Measurements from ENCODE around the gene GCDH. TPM values are rescaled to one million over a fixed set of nuclear protein-coding genes. Genes with fewer than 3 reads are reported as not detected.

The GCDH gene
- total and polyA plus RNA-seq, 2 of the 8 experiments (the other 6 are each of a cell fraction or from before 2014, with no cell fraction given), result 67.3 to 89.4 TPM

- H4K91ac ChIP-seq (replicated peaks; ENCODE audit: insufficient read length, low read length), result peak overlapping the region; percentile 57
- H3K4me1 ChIP-seq (replicated peaks in 1 of 4; ENCODE audit: control insufficient read depth in 3 of 4, insufficient read depth in 4 of 4, low read length in 3 of 4), result peaks cover 8 to 20% (median 14%) of the 10 kb centered on the region in 4 experiments
- no peaks in the 10 kb centered on the region for H3K23me2 ChIP-seq (ENCODE audit: low read depth, low read length)
- H2BK5ac ChIP-seq (ENCODE audit: low read depth, low read length), result peak overlapping the region; percentile 66; the same call in 1 of the 2 replicates
- 32% methylated on average over 20 of the region's 22 CpGs; no CpG with 5 or more reads in 1 of the 2 experiments for WGBS, 2 experiments (ENCODE audit: extremely low coverage in 1 of 2, insufficient coverage in 1 of 2, insufficient read length in 1 of 2, insufficient replicate concordance in 2 of 2, low coverage in 1 of 2, low lambda C conversion rate in 2 of 2, missing lambda C conversion rate in 1 of 2)
- H4K8ac ChIP-seq (ENCODE audit: extremely low read depth, insufficient read depth, low read length), result peak overlapping the region; percentile 95
- DNase-seq (ENCODE audit: low read depth in 1 of 2, low spot score in 2 of 2) (peak in 1 of 2 experiments; percentile 70), FAIRE-seq (no peak)
- POLR2A ChIA-PET (ENCODE audit: partially characterized antibody), result interaction anchor here (0.6 to 13.9 kb wide), 18 partner anchors 8 to 176 kb away, joined by 3 to 180 read pairs (median 6); partner anchors contain the start of genes CALR, DNASE2, FARSA and GCDH
- H3K23ac ChIP-seq (ENCODE audit: insufficient read length), result no peak overlapping the region
- no peak overlapping the region for H4K5ac ChIP-seq (ENCODE audit: insufficient read length, low read depth, low read length)
- H3K4me2 ChIP-seq (ENCODE audit: insufficient read depth in 1 of 2, low read depth in 2 of 2, low read length in 2 of 2), result peak overlapping the region; percentile 25 to 58
- H3K9me3 ChIP-seq (ENCODE audit: insufficient read depth in 2 of 2, low read depth in 1 of 2, low read length in 1 of 2), result peaks cover 0 to under 1% of the 10 kb centered on the region in 2 experiments; a peak in 1 of 4 replicates
- no peak overlapping the region for H2BK120ac ChIP-seq (replicated peaks; ENCODE audit: low read depth, low read length)
- H2BK20ac ChIP-seq (ENCODE audit: low read length), result 0 out of 2 replicates have a peak overlapping the region, but pooled peaks have one; percentile 32
- peaks cover 1 to 3% (median 2%) of the 10 kb centered on the region in 4 experiments for H3K27me3 ChIP-seq (replicated peaks in 1 of 4; ENCODE audit: control insufficient read depth in 3 of 4, extremely low read depth in 1 of 4, insufficient read depth in 3 of 4, low read length in 3 of 4)
- H4K20me1 ChIP-seq (replicated peaks in 1 of 2; ENCODE audit: control insufficient read depth in 1 of 2, insufficient read depth in 2 of 2, low read length in 2 of 2), result no peaks in the 10 kb centered on the region
- H3K4me3 ChIP-seq (ENCODE audit: extremely low read depth in 1 of 4, insufficient read depth in 2 of 4, low read depth in 3 of 4, low read length in 4 of 4), result peak overlapping the region in 2 of 4 experiments; percentile 32 to 33; a peak in 3 of 8 replicates
- peak overlapping the region; percentile 65; the same call in 1 of the 2 replicates for H3K18ac ChIP-seq (ENCODE audit: extremely low read depth, low read length)
- no peak overlapping the region for H2AK5ac ChIP-seq (ENCODE audit: low read depth, low read length)
- no peak overlapping the region for H2AFZ ChIP-seq (ENCODE audit: low read length)
- H3K14ac ChIP-seq (ENCODE audit: insufficient read length), result no peak overlapping the region
- CTCF ChIA-PET (ENCODE audit: partially characterized antibody), result interaction anchor here (0.6 to 1.7 kb wide), 9 partner anchors 8 to 692 kb away, joined by 3 to 8 read pairs (median 4); partner anchors contain the start of gene KLF1
- no peaks in the 10 kb centered on the region for H3K79me2 ChIP-seq (ENCODE audit: control insufficient read depth in 1 of 2, insufficient read depth in 2 of 2, low read length in 2 of 2)
- no peak overlapping the region for H2BK15ac ChIP-seq (ENCODE audit: low read length)
- H3K56ac ChIP-seq (replicated peaks; ENCODE audit: insufficient read length, low read depth, low read length), result peak overlapping the region; percentile 8
- H3K27ac ChIP-seq (ENCODE audit: low read depth, low read length), result peak overlapping the region; percentile 42; the same call in 1 of the 2 replicates
- no peak overlapping the region for H3K4ac ChIP-seq (replicated peaks; ENCODE audit: insufficient read length, low read depth, low read length)
- no peaks in the 10 kb centered on the region for H3K79me1 ChIP-seq (ENCODE audit: low read depth, low read length)
- no peaks in the 10 kb centered on the region for H3K36me3 ChIP-seq (ENCODE audit: control insufficient read depth in 2 of 4, insufficient read depth in 4 of 4, low read length in 3 of 4)
- H3K9ac ChIP-seq (replicated peaks in 1 of 4; ENCODE audit: extremely low read depth in 1 of 4, low read depth in 3 of 4, low read length in 3 of 4), result peak overlapping the region in 2 of 4 experiments; percentile 14 to 45; a peak in 4 of 7 replicates
- peak overlapping the region; percentile 72; the same call in 1 of the 2 replicates for H2BK12ac ChIP-seq (ENCODE audit: low read depth, low read length)
- peak; percentile 23 for TF ChIP-seq ASH2L (IDR thresholded peaks at IDR 0.05; ENCODE audit: low read length)
- no peak; a peak in 1 of 3 replicates for TF ChIP-seq POLR2A (IDR thresholded peaks at IDR 0.05; ENCODE audit: control extremely low read depth in 1 of 2, low read depth in 2 of 2, low read length in 2 of 2)
- TF ChIP-seq CBX5 (IDR thresholded peaks at IDR 0.05; ENCODE audit: low read depth, low read length), result no peak
- no peak for TF ChIP-seq SUZ12 (IDR thresholded peaks at IDR 0.05; ENCODE audit: low read length)
- no peak for TF ChIP-seq USF2 (IDR thresholded peaks at IDR 0.05; ENCODE audit: low read length)
- TF ChIP-seq NANOG (IDR thresholded peaks at IDR 0.05; ENCODE audit: insufficient read depth, low read depth, low read length, poor library complexity, severe bottlenecking), result peak; percentile 5
- TF ChIP-seq CBX8 (IDR thresholded peaks at IDR 0.05; ENCODE audit: borderline replicate concordance, low read depth, low read length), result no peak
- no peak for TF ChIP-seq CTCF (IDR thresholded peaks at IDR 0.05; ENCODE audit: control extremely low read depth in 1 of 3, insufficient read depth in 1 of 3, low read depth in 1 of 3, low read length in 3 of 3)
These were observed 22.1 kb downstream of the GCDH start for GRCh38 chr19:12913011-12913561.
